ENCODE results near the gene TYMP. TPM values are rescaled to one million over a fixed set of nuclear protein-coding genes. Genes with fewer than 3 reads are reported as not detected.

TYMP gene
- total RNA-seq, 1 experiment from 2014 or later = 5.9 TPM

- Histone ChIP-seq H3K4me2 (peak overlapping the region; percentile 94), H4K20me1 (ENCODE audit: insufficient read depth) (peaks cover 24% of the 10 kb centered on the region), H2AFZ (peak overlapping the region; percentile 85), H3K4me1 (replicated peaks; ENCODE audit: insufficient read depth) (peaks cover 23% of the 10 kb centered on the region), H3K4me3 (peak overlapping the region; percentile 96), H3F3A (ENCODE audit: insufficient read depth, low read depth) (peaks cover 64% of the 10 kb centered on the region), H3K79me2 (ENCODE audit: low read depth) (peaks cover 23% of the 10 kb centered on the region), H3K27me3 (ENCODE audit: insufficient read depth, low read depth) (no peaks in the 10 kb centered on the region), H3K27ac (peak overlapping the region; percentile 56), H3K9me3 (ENCODE audit: insufficient read depth, low read depth) (no peaks in the 10 kb centered on the region), H3K36me3 (ENCODE audit: low read depth) (peaks cover 5% of the 10 kb centered on the region), H3K9me2 (ENCODE audit: insufficient read depth) (no peaks in the 10 kb centered on the region)
- no TSS peak for BruUV-seq (replicated peaks)
- POLR2A ChIA-PET (ENCODE audit: unreplicated experiment) = no interaction called here
- TF ChIP-seq CTCF (conservative IDR thresholded peaks at IDR 0.05) (no peak), EZH2 (IDR thresholded peaks at IDR 0.05; ENCODE audit: low read depth) (no peak)
- CTCF ChIA-PET = interaction anchor here (0.6 kb wide), 3 partner anchors 56 to 378 kb away, joined by 4 to 9 read pairs (median 5); no protein-coding TSS in a partner anchor
- intact Hi-C loops (cut with micrococcal nuclease; ENCODE audit: unreplicated experiment) = loop anchor here (2.0 kb wide), 2 partner anchors 56 to 94 kb away; partner anchors contain the start of gene CHKB
- DNase-seq = peak; percentile 75 to 77
Observed at GRCh38 chr22:50526834-50527801, 2.7 kb downstream of the TYMP start.

GRCh38 chr22:50526108-50526833 lies 3.5 kb downstream of the TYMP start:
- POLR2A ChIA-PET (ENCODE audit: unreplicated experiment) = interaction anchor here (0.6 to 1.4 kb wide), 6 partner anchors 12 to 174 kb away, joined by 3 to 27 read pairs (median 4); partner anchors contain the start of genes LMF2 and NCAPH2
- CTCF ChIA-PET = interaction anchor here (0.6 to 2.6 kb wide), 12 partner anchors 13 to 377 kb away, joined by 3 to 14 read pairs (median 4); partner anchors contain the start of genes LMF2 and SYCE3
- Histone ChIP-seq H4K20me1 (ENCODE audit: insufficient read depth) (peaks cover 24% of the 10 kb centered on the region), H3K4me3 (peak overlapping the region; percentile 96), H3F3A (ENCODE audit: insufficient read depth, low read depth) (peaks cover 62% of the 10 kb centered on the region), H3K4me1 (replicated peaks; ENCODE audit: insufficient read depth) (peaks cover 23% of the 10 kb centered on the region), H3K27ac (peak overlapping the region; percentile 56), H3K4me2 (peak overlapping the region; percentile 94), H3K27me3 (ENCODE audit: insufficient read depth, low read depth) (no peaks in the 10 kb centered on the region), H3K9me2 (ENCODE audit: insufficient read depth) (no peaks in the 10 kb centered on the region), H3K79me2 (ENCODE audit: low read depth) (peaks cover 23% of the 10 kb centered on the region), H3K36me3 (ENCODE audit: low read depth) (peaks cover 5% of the 10 kb centered on the region), H2AFZ (peak overlapping the region; percentile 85), H3K9me3 (ENCODE audit: insufficient read depth, low read depth) (no peaks in the 10 kb centered on the region)
- BruUV-seq (replicated peaks) = no TSS peak
- DNase-seq = peak; percentile 62 to 76
- intact Hi-C loops (cut with micrococcal nuclease; ENCODE audit: unreplicated experiment) = loop anchor here (2.0 kb wide), 2 partner anchors 57 to 95 kb away; partner anchors contain the start of gene CHKB
- TF ChIP-seq EZH2 (IDR thresholded peaks at IDR 0.05; ENCODE audit: low read depth) (no peak), CTCF (conservative IDR thresholded peaks at IDR 0.05) (peak; percentile 87)

- ChIA-PET CTCF (interaction anchor here (0.6 to 2.6 kb wide), 14 partner anchors 13 to 512 kb away, joined by 3 to 14 read pairs (median 4); partner anchors contain the start of genes LMF2 and SYCE3), POLR2A (ENCODE audit: unreplicated experiment) (interaction anchor here (0.6 to 1.4 kb wide), 7 partner anchors 12 to 595 kb away, joined by 3 to 27 read pairs (median 4); partner anchors contain the start of genes LMF2 and NCAPH2)
- Histone ChIP-seq H3K27ac (peak overlapping the region; percentile 56), H3K27me3 (ENCODE audit: insufficient read depth, low read depth) (no peaks in the 10 kb centered on the region), H3F3A (ENCODE audit: insufficient read depth, low read depth) (peaks cover 59% of the 10 kb centered on the region), H3K9me3 (ENCODE audit: insufficient read depth, low read depth) (no peaks in the 10 kb centered on the region), H3K9me2 (ENCODE audit: insufficient read depth) (no peaks in the 10 kb centered on the region), H3K36me3 (ENCODE audit: low read depth) (peaks cover 5% of the 10 kb centered on the region), H3K4me3 (peak overlapping the region; percentile 96), H3K79me2 (ENCODE audit: low read depth) (peaks cover 23% of the 10 kb centered on the region), H3K4me1 (replicated peaks; ENCODE audit: insufficient read depth) (peaks cover 23% of the 10 kb centered on the region), H3K4me2 (peak overlapping the region; percentile 94), H4K20me1 (ENCODE audit: insufficient read depth) (peaks cover 24% of the 10 kb centered on the region), H2AFZ (peak overlapping the region; percentile 85)
- DNase-seq = no peak
- intact Hi-C loops (cut with micrococcal nuclease; ENCODE audit: unreplicated experiment) = loop anchor here (2.0 kb wide), 3 partner anchors 17 to 95 kb away; partner anchors contain the start of genes CHKB and NCAPH2
- BruUV-seq (replicated peaks) = no TSS peak
- TF ChIP-seq EZH2 (IDR thresholded peaks at IDR 0.05; ENCODE audit: low read depth) = no peak
- TF ChIP-seq CTCF (conservative IDR thresholded peaks at IDR 0.05) = no peak
Observed at GRCh38 chr22:50525858-50526107, 4.0 kb downstream of the TYMP start.
